GM18508 (cell line): ENCODE results near the gene DRAM2.

ENCODE experiments used
- ATAC-seq: cut with Tn5 transposase; IDR thresholded peaks from one replicate; pipeline ENCODE4 v1.9.1; 2021; ENCODE audit warnings: moderate number of reproducible peaks; ENCODE audit not compliant: insufficient read depth, unreplicated experiment

DRAM2 gene

DNA sequence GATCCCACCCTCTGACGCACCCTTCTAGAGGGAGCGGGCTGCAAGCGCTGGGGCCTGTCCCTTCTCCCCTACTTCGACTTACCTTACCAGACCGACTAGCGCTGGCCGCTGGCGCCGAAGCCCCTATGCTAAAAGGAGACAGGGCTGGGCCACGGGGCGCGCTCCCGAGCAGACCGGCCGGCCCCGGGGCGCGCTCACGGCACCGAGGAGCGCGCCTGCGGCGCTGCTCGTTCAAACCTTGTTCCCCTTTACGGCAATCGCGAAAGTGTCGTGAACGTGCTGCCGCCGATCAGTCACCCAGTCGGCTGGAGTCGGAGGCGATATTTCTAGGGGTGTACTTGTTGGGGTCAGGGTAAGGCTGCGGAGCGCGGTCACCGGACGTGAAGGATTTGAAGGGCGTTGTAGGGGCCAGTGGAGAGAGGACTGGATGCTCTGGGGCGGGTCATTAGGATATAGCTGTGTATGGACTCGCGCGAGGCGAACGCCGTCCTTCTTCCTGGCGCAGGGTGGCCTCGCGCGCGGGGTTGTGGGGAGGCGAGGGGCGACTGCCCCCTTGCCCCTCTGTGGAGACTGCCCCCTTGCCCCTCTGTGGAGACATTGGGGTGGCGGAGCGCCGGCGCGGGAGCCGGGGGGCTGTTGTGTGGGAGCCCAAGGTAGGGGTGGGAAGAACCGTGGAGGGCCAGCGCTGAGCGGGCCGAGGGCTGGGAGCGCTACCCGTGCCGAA, at the start of gene DRAM2, which contains the start of gene CEPT1:
TSS of gene DRAM2 (minus strand) at position 138 of the 724 bp plus-strand sequence. CDS start 8,539 bp downstream, outside the sequence.
TSS of gene CEPT1 (plus strand) at position 268 of the 724 bp plus-strand sequence. CDS start 7,492 bp downstream, outside the sequence.
- peak; percentile 39 for ATAC-seq

DNA sequence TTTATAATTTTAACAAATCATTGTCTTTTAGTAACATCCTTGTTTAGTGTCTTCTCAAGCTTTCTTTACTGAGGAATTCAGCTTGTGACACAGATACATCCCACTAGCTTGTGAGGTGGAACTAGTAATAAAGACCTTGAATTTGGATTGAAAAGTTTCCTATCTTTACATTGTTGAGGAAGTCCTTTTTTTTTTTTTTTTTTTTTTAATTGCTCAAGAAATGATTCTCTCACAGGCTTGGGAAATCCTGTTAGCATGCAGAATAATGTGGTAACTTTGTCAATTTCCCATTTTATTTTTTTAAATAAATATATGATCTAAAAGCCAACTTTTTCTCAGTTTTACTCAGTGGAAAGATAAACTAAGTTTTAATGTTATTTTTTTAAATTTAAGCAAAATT, 44.8 kb upstream of the DRAM2 start:
- ATAC-seq: no peak

DNA sequence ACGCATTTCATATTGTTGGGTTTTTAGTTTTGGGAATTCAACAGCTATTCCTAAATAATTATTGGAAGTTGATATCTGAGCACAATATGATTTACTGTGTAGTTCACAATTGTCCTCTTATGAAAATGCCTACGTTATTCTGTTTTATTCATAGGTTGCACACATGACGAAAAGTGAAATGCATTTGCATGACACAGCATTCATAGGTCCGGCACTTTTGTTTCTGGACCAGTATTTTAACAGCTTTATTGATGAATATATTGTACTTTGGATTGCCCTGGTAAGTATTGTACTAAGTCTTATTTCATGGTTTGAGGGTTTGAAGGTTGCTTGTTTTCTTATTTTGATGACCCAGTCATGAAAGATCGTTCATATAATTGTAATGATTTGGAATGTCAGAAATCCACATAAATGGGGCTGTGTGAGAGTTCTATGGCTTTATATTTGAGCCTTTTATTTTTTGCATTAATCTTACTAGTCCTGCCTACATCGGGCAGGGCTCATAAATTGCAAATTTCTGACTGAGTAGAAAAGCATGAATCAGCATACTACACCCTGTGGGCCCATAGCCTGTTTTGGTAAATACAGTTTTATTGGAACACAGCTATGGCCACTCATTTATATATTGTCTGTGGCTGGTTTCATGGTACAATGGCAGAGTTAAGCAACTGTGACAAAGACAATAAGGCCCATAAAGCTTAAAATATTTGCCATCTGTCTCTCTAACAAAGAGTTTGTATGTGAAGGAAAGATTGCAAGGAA, 43.6 kb upstream of the DRAM2 start:
- no peak for ATAC-seq

DNA sequence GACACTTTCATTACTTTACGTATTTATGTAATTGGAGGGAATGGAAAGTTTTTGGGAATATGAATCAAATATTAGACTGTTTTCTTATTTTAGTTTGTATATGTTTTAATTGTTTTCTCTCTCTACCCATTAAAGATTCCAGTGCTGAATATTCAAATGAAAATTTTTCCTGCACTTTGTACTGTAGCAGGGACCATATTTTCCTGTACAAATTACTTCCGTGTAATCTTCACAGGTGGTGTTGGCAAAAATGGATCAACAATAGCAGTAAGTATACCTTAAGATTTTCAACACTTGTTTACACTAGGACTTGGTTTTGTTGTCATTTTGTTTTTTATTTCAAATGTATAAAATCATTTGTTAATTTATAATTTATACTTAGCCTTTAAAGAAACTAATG, 42.2 kb upstream of the DRAM2 start:
- ATAC-seq: no peak

DNA sequence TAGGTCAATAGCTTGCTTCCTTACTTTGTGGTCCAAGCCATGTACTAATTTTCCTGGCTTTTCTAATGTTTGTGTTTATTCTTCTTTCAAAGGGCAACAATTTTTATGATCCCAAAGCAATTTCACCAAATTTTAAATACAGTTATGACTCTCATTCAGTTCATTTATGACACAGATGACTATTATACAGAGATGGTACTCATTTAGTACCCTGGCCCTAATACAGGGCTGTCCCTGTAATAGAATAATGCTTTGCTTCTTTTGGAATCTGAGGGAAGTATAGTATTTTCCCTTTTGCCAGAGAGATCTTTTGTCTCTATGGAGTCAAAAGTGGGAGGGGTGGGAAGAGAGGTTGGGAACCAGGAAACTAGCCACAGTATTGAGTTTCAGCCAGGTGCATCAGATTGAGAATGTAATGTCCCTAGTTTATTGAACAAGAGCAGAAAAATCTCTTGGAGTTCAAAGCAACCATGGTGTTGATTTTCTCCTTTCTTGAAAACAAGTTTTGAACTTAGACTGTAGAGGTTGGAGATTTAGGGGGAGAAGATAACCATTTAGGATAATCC, 40.2 kb upstream of the DRAM2 start:
- ATAC-seq: no peak

DNA sequence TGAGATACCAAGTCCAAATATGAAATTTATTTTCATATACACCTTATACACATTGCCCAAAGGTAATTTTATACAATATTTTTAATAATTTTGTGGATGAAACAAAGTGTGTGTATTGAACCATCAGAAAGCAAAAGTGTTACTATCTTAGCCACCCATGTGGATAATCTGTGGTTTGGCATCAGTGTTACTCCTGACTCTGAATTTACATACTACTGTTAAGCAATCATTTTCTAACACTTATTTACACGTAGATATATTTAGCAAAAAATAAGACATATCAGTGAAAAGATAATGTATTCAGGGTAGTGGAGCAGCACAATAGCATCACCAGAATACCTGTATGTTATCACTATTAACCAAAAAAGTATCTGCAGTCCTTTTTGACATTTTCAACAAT, 36.8 kb upstream of the DRAM2 start:
- ATAC-seq: no peak

DNA sequence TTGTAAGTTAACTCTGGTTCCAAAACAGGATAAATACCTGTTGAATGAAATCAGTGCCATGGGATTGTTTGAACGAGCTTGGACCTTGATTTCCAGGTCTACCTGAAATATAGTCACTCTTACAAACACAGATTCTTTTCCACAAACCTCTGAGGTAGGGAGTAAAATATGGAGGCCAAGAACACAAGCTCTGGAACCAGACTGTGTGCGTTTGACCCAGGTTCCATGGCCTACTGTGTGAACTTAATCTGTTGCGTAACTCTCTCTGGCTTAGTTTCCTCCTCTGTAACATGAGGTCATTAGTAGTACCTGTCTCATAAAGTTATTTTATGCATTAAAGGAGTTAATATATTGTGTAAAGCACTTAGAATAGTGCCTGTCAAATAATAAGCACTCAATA, 35.5 kb upstream of the DRAM2 start:
- no peak for ATAC-seq

DNA sequence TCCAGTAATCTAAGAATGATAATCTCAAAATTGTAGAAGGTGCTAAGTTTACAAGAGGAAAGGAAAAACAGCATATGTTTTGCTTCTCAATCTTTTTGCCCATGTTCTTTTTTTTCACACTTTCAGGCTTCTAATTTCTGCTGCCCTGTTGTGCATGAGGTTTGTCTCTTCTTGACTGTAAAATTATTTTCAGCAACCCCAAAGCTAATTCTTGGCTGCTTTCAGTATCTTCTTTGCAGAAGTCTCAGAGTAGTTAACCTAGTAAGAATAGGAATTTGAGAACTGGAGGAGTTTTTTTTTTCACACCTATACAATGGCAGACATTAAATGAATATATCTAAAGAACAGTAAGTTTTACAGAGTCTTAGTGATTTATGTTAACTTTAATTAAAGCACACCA, 34.2 kb upstream of the DRAM2 start:
- no peak for ATAC-seq

DNA sequence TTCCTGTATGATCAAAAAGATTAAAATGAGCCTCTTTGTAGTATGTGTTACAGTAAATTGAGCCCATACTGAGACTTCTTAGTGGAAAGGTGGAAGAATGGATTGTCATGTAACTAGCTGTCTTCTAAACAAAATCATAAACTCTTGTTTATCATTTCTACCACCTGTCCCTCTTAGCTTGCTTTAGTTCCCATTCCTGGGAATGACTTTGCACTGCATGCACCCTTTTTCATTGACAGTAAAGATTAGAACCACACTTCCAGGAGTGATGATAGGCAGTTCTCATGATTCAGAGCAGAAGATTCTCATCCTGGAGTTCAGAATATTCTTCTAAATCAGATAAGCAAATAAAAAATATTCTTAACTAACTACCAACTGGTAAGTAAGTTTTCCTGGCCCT, 32.6 kb upstream of the DRAM2 start:
- ATAC-seq: no peak

DNA sequence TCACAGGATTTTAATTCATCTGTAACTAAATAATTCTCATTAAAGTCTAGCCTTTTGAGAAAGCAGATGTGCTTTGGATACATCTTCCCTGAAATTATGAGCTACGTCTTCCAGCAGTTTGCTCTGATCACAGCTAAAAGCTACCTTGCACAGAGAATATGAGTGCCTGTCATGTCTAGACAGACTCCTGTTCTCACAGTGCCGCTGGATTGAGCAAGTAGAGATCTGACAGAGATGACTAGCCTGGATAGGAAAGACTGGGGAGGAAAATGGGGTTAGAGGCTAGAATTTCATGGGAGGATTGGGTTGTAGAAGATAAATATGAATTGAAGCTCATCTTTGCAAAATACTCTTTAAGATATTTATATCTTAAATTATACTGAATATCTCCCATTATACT, 24.3 kb upstream of the DRAM2 start:
- ATAC-seq: no peak

DNA sequence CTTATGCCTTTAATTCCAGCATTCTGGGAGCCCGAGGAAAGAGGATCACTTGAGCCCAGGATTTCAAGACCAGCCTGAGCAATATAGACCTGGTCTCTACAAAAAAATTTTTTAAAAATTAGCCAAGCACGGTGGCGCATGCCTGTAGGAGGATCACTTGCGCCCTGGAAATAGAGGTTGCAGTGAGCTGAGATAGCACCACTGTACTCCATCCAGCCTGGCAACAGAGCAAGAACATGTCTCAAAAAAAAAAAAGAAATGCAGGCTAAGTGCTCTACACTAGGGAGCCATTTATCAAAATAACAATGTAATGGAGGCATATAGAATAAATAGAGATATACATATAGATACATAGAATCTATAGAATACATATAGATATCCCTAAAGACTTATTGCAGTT, 23.5 kb upstream of the DRAM2 start:
- ATAC-seq: no peak

DNA sequence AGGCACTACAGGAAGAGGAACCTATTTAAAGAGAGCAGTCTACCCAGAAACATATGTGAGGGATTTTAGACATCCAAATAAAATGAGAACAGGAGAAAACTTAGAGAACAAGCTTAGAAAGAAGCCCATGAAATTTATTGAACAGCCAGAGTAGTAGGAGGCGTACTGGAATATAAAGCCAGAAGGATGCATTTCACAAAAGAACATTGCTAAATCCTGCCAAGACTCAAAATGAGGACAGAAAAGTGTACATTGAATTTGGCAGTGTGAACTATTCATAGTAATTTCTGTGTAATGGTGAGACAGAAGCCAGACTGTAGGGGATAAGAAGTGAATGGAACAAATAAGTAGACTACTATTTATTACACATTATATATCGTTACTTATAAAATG, 22.6 kb upstream of the DRAM2 start:
- no peak for ATAC-seq

DNA sequence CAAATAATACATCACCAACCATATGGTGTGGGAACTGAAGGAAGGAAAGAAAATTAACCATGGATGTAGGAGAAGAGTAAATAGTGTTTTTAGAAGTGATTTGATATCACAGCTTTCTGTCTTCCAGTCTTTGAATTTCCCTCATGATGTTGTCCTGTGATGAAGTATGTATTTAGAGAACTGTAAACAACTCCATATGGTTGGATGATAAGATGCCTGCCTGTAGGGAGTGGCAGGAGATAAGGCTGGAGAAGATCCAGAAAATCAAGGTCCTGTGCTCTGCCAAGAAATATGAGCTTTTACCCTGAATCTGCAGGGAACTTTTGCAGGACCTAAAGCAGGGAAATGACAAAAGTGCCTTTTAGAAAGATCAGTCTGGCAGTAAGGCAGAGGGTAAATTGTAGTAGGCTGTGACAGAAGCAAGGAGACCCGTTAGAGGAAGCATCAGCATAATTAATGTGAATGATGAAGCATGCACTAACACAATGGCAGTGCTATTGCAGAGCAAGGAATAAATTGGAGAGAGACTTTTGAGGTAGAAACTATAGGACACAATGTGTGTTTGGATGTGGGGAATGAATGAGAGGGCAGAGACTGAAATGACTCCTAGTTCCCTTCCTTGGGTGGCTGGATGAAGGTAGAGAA, 22.1 kb upstream of the DRAM2 start:
- ATAC-seq: no peak

DNA sequence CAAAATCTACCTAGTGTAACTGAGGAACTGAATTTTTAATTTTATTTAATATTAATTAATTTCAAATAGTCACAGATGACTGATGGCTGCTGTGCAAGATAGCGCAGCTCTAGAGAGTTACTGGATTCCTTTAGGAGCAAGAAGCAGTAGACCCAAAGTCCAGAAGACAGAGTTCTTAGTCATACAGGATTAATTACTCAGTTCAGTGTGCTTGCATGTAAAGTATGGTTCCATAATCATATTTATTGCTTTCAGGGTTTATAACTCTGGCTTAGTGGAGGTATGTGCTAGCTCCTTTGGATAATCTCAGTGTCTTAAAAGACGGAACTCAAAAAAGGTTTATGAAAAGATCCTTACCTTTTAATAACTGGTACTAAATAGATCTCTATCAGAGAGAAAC, 17.5 kb upstream of the DRAM2 start:
- ATAC-seq: no peak

DNA sequence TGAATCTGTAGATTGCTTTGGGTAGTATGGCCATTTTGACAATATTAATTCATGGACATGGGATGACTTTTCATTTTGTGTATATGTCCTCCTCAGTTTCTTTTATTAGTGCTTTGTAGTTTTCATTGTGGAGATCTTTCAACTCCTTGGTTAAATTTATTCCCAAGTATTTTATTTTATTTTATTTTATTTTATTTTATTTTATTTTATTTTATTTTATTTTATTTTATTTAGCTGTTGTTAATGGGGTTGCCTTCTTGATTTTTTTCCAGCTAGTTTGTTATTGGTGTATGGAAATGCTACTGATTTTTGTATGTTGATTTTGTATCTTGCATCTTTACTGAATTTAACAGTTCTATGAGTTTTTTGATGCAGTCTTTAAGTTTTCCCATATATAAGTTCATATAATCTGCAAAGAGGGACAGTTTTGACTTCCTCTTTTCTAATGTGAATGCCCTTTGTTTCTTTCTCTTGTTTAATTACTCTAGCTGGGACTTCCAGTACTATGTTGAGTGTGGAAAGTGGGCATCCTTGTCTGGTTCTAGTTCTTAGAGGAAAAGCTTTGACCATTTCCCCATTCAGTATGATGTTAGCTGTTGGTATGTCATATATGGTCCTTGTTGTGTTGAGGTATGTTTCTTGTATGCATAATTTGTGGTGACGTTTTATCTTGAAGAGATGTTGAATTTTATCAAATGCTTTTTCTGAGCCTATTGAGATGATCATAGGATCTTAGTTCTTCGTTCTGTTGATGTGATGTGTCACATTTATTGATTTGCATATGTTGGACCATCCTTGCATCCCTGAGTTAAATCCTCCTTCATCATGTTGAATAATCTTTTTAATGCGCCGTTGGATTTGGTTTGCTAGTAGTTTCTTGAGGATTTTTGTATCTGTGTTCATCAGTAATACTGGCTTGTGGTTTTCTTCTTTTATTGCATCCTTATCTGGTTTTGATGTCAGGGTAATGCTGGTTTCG, 14.4 kb upstream of the DRAM2 start:
- no peak for ATAC-seq

DNA sequence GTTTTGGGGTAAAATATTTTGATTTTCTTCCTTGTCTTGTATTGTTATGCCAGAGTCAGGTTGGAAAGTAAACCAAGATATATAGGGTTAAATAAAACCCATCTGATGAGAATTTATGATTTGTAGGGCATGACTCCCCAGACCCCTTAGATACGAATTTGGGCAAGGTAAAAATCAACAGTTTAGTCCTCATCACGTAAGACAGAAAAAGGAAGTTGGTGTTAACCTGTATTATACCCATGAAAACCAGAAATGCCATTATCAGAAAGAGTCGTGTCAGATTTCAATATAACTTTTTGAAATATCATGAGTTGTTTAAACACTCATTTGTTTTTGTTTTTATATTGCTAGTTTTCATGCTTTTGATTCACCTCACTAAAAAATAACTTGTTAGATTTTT, 11.9 kb upstream of the DRAM2 start:
- no peak for ATAC-seq

DNA sequence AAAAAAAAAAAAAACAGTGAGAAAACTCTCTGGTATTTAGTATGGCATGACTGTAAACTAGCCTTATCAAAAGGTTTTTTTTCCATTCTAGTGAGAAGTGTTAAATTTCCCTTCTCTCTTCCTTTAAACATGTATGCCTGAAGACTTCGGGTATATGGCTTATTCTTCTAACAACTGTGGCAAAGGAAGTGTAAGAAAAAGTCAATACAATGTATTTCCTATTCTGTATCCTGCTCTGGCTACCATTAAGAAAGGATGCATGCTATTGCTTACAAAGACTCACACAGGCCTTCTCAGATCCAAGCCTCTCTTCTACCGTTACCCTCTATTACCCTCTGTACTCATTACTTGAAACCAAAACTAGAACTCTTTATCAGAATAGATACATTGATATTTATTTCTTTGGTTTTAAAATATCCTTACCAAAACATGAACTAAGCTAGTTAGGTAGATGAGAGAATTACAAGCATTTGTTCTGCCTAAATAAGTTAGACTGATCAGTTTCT, 8.5 kb upstream of the DRAM2 start:
- ATAC-seq: no peak

DNA sequence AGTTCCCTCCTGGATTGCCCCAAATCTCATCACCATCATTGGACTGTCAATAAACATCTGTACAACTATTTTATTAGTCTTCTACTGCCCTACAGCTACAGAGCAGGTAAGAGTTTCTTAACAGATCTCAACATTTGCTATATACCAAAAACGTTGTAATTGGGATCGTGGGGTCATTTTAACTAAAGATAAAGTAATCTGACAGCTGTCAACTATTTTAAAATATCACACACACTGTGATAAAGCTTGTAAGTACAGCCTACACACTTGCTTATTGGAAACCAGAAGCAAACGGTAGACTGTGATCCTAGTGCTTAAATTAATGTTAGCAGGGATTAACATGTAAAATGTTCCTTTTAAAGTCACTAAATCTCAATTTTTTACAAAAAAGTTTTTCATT, 8.1 kb upstream of the DRAM2 start:
- no peak for ATAC-seq

DNA sequence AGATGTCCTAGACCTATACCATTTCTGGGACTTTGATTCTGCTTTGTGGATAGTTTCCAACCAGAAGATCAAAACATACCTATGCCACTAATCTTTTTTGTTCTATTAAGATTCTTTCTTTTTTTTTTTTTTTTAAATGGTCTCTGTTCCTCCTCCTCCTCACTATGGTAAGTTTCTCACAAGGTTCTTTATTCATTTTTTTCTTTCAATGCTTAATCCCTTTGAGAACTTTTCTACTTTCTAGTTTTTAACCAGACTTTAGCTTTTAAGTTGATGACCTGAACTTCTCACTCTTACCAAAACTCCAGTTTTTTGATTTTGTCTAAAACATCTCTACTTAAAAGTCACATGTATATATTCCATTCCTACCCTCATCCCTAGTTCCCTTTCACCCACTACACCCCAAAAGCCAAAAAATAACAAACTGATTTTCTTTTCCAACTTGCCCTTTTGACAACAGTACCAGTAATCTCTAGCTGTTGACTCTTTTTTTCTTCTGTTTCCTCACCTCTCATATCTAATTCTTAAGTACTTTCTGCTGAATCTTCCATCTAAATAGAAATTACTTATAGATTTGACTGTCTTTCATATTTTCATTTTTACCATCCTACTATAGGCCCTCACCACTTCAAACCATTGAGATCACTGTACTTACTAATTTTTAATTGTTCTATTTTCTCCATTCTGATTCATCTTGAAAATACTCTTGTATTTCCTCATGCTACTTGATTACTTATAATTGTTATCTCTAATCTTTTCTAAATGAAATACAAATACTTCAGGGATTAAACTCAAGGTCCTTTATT, 6.3 kb upstream of the DRAM2 start:
- no peak for ATAC-seq
